ENCODE results near the gene PCDH20. TPM values are rescaled to one million over a fixed set of nuclear protein-coding genes. Genes with fewer than 3 reads are reported as not detected.
A peak's percentile ranks its signal among the peaks of the same experiment; 100 is the strongest.

Gene PCDH20
- total RNA-seq, 1 donor from 2014 or later = 0.16 TPM

DNA sequence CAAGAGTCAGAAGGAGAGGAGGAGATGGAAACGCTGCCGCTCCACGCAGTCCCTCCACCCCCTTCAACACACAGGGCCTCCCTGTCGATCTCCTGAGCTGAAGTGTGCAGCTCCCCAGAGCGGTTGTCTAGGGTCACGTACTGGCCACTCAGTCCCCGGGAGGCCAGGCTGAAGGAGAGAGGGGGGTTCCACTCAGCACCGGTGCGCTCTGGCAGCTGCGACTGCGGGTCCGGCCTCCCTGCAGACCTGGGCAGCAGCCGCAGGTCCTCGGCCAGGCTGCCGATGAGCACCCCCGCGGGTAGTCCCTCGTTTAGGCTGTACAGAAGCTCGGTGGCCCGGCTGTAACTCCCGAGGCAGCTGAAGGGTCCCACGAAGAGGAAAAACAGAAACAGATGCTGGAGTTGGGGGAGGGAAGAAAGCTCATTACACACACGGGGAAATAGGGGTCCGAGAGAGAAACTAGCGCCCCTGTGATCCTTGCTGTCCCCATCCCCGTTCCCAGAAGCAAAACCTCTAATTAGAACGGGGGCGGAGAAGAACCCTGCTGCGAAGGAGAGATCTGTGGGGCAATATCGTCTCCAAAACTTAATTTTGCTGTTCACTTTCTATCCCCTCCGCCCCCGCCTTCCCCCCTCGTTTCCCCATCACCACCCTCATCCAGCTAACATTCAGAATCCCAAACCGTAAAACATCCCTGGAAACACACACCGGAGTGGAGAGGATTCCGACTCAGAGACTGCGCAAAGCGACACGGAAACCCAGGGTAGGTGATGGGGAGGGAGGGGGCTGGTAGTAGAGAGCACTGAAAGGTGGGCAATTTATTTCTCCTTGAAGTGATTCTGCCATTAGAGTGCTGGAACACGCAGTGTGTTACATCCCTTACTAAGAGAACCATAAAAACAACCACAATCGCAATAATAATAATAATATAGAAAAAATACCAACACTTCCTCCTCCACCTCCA, 1.8 kb downstream of the PCDH20 start:
- no peaks in the 10 kb centered on the region for H3K36me3 Mint-ChIP-seq (ENCODE audit: low read depth, unreplicated experiment)
- Histone ChIP-seq H3K4me1 (ENCODE audit: insufficient read depth, low read length) (peaks cover 4% of the 10 kb centered on the region), H4K20me1 (ENCODE audit: insufficient read depth, low read length) (no peaks in the 10 kb centered on the region), H3K79me2 (ENCODE audit: insufficient read depth, low read length) (no peaks in the 10 kb centered on the region), H3K4me3 (ENCODE audit: insufficient read depth, low read depth, low read length) (peak overlapping the region; percentile 48), H3K9ac (ENCODE audit: low read length) (peak overlapping the region; percentile 14), H3K9me3 (ENCODE audit: insufficient read depth, low read depth, low read length) (no peaks in the 10 kb centered on the region), H2AFZ (ENCODE audit: low read depth, low read length) (peak overlapping the region; percentile 80), H3K27me3 (ENCODE audit: insufficient read depth, low read length) (peaks cover 31% of the 10 kb centered on the region), H3K36me3 (ENCODE audit: insufficient read depth, low read length) (no peaks in the 10 kb centered on the region), H3K27ac (ENCODE audit: low read depth, low read length) (no peak overlapping the region), H3K4me2 (ENCODE audit: low read length) (peak overlapping the region; percentile 87)
- peak overlapping the region; percentile 88 for H3K4me3 Mint-ChIP-seq (ENCODE audit: unreplicated experiment)
- FAIRE-seq (no peak), DNase-seq (ENCODE audit: low read depth) (no peak)
- TF ChIP-seq EZH2 (IDR thresholded peaks at IDR 0.05; ENCODE audit: insufficient read depth, low read length) = no peak
- TF ChIP-seq, protein P1, sequence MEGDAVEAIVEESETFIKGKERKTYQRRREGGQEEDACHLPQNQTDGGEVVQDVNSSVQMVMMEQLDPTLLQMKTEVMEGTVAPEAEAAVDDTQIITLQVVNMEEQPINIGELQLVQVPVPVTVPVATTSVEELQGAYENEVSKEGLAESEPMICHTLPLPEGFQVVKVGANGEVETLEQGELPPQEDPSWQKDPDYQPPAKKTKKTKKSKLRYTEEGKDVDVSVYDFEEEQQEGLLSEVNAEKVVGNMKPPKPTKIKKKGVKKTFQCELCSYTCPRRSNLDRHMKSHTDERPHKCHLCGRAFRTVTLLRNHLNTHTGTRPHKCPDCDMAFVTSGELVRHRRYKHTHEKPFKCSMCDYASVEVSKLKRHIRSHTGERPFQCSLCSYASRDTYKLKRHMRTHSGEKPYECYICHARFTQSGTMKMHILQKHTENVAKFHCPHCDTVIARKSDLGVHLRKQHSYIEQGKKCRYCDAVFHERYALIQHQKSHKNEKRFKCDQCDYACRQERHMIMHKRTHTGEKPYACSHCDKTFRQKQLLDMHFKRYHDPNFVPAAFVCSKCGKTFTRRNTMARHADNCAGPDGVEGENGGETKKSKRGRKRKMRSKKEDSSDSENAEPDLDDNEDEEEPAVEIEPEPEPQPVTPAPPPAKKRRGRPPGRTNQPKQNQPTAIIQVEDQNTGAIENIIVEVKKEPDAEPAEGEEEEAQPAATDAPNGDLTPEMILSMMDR (IDR thresholded peaks at IDR 0.05; ENCODE audit: insufficient read depth, low read depth, low read length) = no peak
- no peak overlapping the region for H3K27ac Mint-ChIP-seq (ENCODE audit: unreplicated experiment)
- peaks cover 4% of the 10 kb centered on the region for H3K4me1 Mint-ChIP-seq (ENCODE audit: low read depth, unreplicated experiment)
- H3K9me3 Mint-ChIP-seq (ENCODE audit: unreplicated experiment) = no peaks in the 10 kb centered on the region
- H3K27me3 Mint-ChIP-seq (ENCODE audit: low read depth, unreplicated experiment) = peaks cover 50% of the 10 kb centered on the region

DNA sequence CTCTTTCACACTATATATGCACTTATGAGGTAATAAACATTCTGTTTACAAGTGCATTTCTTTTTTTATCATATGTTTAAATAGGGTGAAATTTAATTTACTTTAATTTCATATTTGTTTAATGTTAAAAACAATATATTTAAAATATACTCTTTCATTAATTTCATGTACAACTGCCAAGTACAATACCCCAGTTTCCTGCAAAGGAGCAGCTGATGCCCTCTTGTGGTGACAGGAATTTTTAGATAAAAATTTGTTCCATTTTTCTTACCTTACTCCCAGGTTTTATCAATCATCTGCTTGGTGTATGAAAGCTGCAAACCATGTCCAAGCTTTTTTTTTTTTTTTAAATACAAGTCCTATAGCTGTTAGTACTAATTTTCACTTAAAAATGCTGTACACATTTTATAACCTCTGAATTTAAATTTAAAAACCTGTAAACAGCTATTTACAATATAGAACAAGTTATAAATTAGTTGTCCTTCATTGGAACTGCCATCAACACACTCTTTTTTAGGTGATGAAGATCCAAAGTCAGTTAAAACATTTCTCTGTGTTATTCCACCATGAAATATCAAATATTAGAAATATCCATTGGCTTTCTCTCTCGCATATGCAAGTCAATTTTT, 4.9 kb downstream of the PCDH20 start:
- H3K4me3 Mint-ChIP-seq (ENCODE audit: unreplicated experiment) = no peak overlapping the region
- no peak for FAIRE-seq
- Histone ChIP-seq H3K4me1 (ENCODE audit: insufficient read depth, low read length) (peaks cover 4% of the 10 kb centered on the region), H4K20me1 (ENCODE audit: insufficient read depth, low read length) (no peaks in the 10 kb centered on the region), H3K9me3 (ENCODE audit: insufficient read depth, low read depth, low read length) (no peaks in the 10 kb centered on the region), H3K4me2 (ENCODE audit: low read length) (no peak overlapping the region), H3K4me3 (ENCODE audit: insufficient read depth, low read depth, low read length) (no peak overlapping the region), H3K36me3 (ENCODE audit: insufficient read depth, low read length) (no peaks in the 10 kb centered on the region), H3K79me2 (ENCODE audit: insufficient read depth, low read length) (no peaks in the 10 kb centered on the region), H2AFZ (ENCODE audit: low read depth, low read length) (no peak overlapping the region), H3K27me3 (ENCODE audit: insufficient read depth, low read length) (peaks cover 30% of the 10 kb centered on the region), H3K9ac (ENCODE audit: low read length) (no peak overlapping the region), H3K27ac (ENCODE audit: low read depth, low read length) (no peak overlapping the region)
- H3K36me3 Mint-ChIP-seq (ENCODE audit: low read depth, unreplicated experiment) = no peaks in the 10 kb centered on the region
- no peak overlapping the region for H3K27ac Mint-ChIP-seq (ENCODE audit: unreplicated experiment)
- TF ChIP-seq, protein P1 (IDR thresholded peaks at IDR 0.05; ENCODE audit: insufficient read depth, low read depth, low read length) = peak; percentile 55
- no peak for TF ChIP-seq EZH2 (IDR thresholded peaks at IDR 0.05; ENCODE audit: insufficient read depth, low read length)
- no peak for DNase-seq (ENCODE audit: low read depth)
- no peaks in the 10 kb centered on the region for H3K9me3 Mint-ChIP-seq (ENCODE audit: unreplicated experiment)
- H3K27me3 Mint-ChIP-seq (ENCODE audit: low read depth, unreplicated experiment) = peaks cover 43% of the 10 kb centered on the region
- peaks cover 7% of the 10 kb centered on the region for H3K4me1 Mint-ChIP-seq (ENCODE audit: low read depth, unreplicated experiment)
